GM12872 (cell line): ENCODE results near the gene PDZD2.

Source experiments
- TF ChIP-seq, protein P1 (sequence below): IDR thresholded peaks from 3 replicates; pipeline ENCODE4 v1.5.1; 2011; ENCODE audit warnings: low read depth, mild to moderate bottlenecking, low read length, moderate library complexity; ENCODE audit not compliant: insufficient read depth

The PDZD2 gene

DNA sequence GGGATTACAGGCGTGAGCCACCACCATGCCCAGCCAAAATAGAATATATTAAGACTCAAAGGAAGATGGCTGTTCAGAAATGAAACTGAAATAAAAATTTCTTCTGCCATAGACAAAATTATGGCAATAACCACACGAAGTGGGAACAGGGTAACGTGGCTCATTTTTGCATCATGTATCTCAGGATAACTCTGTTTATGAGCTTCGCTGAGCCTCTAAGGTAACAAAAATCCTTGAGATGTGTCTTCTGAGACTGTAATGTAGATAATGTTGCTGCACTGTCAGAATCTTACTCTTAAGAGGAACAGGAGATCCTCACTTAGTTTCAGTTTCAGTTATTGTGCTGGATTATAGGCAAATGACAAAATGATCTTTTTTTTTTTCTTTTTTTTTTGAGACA is 381.3 kb downstream of the PDZD2 start:
- TF ChIP-seq, protein P1, sequence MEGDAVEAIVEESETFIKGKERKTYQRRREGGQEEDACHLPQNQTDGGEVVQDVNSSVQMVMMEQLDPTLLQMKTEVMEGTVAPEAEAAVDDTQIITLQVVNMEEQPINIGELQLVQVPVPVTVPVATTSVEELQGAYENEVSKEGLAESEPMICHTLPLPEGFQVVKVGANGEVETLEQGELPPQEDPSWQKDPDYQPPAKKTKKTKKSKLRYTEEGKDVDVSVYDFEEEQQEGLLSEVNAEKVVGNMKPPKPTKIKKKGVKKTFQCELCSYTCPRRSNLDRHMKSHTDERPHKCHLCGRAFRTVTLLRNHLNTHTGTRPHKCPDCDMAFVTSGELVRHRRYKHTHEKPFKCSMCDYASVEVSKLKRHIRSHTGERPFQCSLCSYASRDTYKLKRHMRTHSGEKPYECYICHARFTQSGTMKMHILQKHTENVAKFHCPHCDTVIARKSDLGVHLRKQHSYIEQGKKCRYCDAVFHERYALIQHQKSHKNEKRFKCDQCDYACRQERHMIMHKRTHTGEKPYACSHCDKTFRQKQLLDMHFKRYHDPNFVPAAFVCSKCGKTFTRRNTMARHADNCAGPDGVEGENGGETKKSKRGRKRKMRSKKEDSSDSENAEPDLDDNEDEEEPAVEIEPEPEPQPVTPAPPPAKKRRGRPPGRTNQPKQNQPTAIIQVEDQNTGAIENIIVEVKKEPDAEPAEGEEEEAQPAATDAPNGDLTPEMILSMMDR: no peak

GRCh38 chr5:32020946-32021345 is 382.0 kb downstream of the PDZD2 start:
- TF ChIP-seq, protein P1: no peak

DNA sequence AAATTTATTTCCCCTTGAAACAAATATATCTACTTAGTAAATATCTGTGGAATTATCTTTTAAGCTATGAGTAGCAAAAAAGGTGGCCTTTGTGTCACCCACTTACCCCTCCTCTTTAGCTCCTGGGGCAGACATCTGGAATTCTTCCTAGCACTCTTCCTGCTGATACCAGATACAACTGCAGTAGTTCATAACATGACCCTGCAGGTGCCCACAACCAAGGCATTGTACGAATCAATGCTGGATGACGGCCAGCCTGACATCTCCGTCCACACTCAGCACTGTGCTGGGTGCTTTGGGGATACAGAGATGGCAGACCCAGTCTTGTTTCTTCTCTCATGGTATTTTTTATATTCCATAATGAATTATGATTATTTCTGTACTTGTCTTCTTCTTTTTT is 382.8 kb downstream of the PDZD2 start:
- TF ChIP-seq, protein P1: no peak

- TF ChIP-seq, protein P1: no peak
These were observed 383.7 kb downstream of the PDZD2 start for GRCh38 chr5:32022638-32023037.

- TF ChIP-seq, protein P1: no peak
These were observed 384.9 kb downstream of the PDZD2 start for GRCh38 chr5:32023816-32024215.

DNA sequence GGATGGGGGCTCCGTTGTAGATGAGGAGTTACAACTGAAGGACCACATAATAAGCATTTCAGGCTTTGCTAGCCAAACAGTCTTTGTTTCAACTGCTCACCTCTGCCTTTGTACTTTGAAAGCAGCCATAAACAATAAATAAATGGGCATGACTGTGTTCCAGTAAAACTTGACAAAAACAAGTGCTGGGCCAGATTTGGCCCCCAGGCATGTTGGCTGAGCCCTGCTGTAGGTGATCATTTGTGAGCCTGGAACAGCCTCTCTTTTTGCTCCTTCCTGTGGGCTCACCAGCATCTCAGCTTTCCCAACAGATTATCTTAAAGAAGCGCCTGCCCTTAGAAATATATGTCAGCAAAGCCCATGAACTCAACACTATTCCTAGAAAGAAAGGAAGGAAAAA is 385.8 kb downstream of the PDZD2 start:
- TF ChIP-seq, protein P1: no peak

DNA sequence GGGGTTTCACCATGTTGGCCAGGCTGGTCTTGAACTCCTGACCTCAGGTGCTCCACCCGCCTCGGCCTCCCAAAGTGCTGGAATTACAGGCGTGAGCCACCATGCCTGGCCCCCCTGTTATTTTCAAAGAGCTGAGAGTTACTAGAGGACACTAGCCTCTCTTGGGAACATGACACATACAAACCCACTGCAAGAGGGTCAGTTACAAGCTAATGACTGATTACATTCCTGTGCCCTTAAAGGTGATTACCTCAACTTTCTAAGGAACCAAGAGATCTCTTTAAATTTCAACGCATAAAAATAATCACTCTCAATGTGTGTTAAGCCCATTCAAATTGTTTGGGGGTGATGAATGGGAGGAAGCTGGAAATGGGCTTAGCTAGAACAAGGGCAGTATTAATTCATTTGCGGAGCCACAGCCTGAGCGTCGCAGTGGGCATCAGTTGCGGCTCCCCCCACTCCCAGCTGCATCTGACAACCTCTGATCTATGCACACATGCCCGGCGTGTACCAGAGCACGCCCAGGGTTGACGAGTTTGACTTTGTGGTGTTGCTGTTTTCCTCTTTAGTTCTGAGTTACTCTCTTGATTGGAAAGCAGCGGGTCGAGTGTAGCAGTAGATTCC is 388.3 kb downstream of the PDZD2 start:
- TF ChIP-seq, protein P1: no peak
